CD4-positive, alpha-beta T cell (primary cell): ENCODE data around the gene MYLK4. TPM values are rescaled to one million over a fixed set of nuclear protein-coding genes. Genes with fewer than 3 reads are reported as not detected.

ENCODE experiments used
- ATAC-seq: fragments of 200-7000 bp; cut with Tn5 transposase; one replicate; pipeline ENCODE4 v1.10.0; 2022; ENCODE audit warnings: mild to moderate bottlenecking; ENCODE audit not compliant: poor library complexity
- CTCF ChIA-PET: fragments of 350-600 bp; sonication (Branson Sonifier 250); formaldehyde crosslinking; loops from one replicate; lab custom pipeline; 2021; ENCODE audit warnings: antibody characterized with exemption, inconsistent platforms; lab: Charles Lee
- POLR2A ChIA-PET: fragments of 350-600 bp; sonication (Branson Sonifier 250); formaldehyde crosslinking; loops from one replicate; lab custom pipeline; 2021; ENCODE audit warnings: antibody characterized with exemption, inconsistent platforms; lab: Charles Lee
- DNase-seq, 14 experiments: peaks; one replicate each; pipeline ENCODE4 v3.0.0-alpha.2; 2013 to 2020; ENCODE audit warnings: mixed read lengths in 2 of 14
- H3K27ac ChIP-seq, 2 donors: one replicate each; pipeline versions ENCODE4 v1.5.1 to v1.7.0; 2013; ENCODE audit warnings: low read length in 2 of 2, low read depth in 1 of 2, mild to moderate bottlenecking in 1 of 2
- H3K27me3 ChIP-seq, 2 experiments: 1 replicate in 1 of 2; 2 replicates in 1 of 2; pipeline versions ENCODE4 v1.6.1 to v1.7.0; 2013; ENCODE audit warnings: low read length in 2 of 2, control low read depth in 1 of 2, mild to moderate bottlenecking in 1 of 2, moderate library complexity in 1 of 2; ENCODE audit not compliant: insufficient read depth in 2 of 2, control insufficient read depth in 1 of 2
- H3K36me3 ChIP-seq: one replicate; pipeline ENCODE4 v1.6.1; 2013; ENCODE audit warnings: low read length, control low read depth; ENCODE audit not compliant: insufficient read depth
- H3K4me1 ChIP-seq: one replicate; pipeline ENCODE4 v1.6.1; 2013; ENCODE audit warnings: low read length, control low read depth; ENCODE audit not compliant: insufficient read depth
- H3K4me3 ChIP-seq: one replicate; pipeline ENCODE4 v1.5.1; 2013; ENCODE audit warnings: mild to moderate bottlenecking, low read length, moderate library complexity
- H3K9me3 ChIP-seq, 2 experiments: 1 replicate in 1 of 2; 2 replicates in 1 of 2; pipeline versions ENCODE4 v1.6.1 to v1.7.0; 2013; ENCODE audit warnings: low read length in 2 of 2, mild to moderate bottlenecking in 2 of 2, control low read depth in 1 of 2, moderate library complexity in 1 of 2; ENCODE audit not compliant: control insufficient read depth in 1 of 2, insufficient read depth in 1 of 2
- H3K27ac Mint-ChIP-seq: one replicate; pipeline ENCODE4 v1.8.0; 2020; ENCODE audit warnings: mixed read lengths
- H3K27me3 Mint-ChIP-seq: one replicate; pipeline ENCODE4 v1.8.0; 2021; ENCODE audit warnings: mixed read lengths
- H3K36me3 Mint-ChIP-seq: one replicate; pipeline ENCODE4 v1.8.0; 2021; ENCODE audit warnings: low read depth, mixed read lengths
- H3K4me1 Mint-ChIP-seq: one replicate; pipeline ENCODE4 v1.8.0; 2021; ENCODE audit warnings: low read depth, mixed read lengths
- H3K4me3 Mint-ChIP-seq: one replicate; pipeline ENCODE4 v1.8.0; 2020; ENCODE audit warnings: mild to moderate bottlenecking, mixed read lengths
- H3K9me3 Mint-ChIP-seq: one replicate; pipeline ENCODE4 v1.8.0; 2020; ENCODE audit warnings: mixed read lengths
- intact Hi-C, 2 experiments: fragments of 100-400 bp; cut with DNase I in 1 of 2; cut with micrococcal nuclease in 1 of 2; formaldehyde crosslinking; loops; one replicate each; pipeline versions ENCODE4 v1.15.1 to v1.9.0; 2023 to 2025; cut with DNase I, micrococcal nuclease
- total RNA-seq, 174 experiments: library from RNA in 2 of 174; stranded (reverse) in 2 of 174; gene quantifications; one replicate each; pipeline ENCODE4 v1.2.3 and lab custom pipeline; 2021 to 2026
- TF ChIP-seq, protein P1 (sequence below): fragments of 200-600 bp; IDR thresholded peaks from one replicate; pipeline ENCODE4 v1.8.0; 2022; ENCODE audit warnings: antibody characterized with exemption, mild to moderate bottlenecking

The MYLK4 gene
- total RNA-seq, 2 experiments from 2014 or later: 1.6 to 2.0 TPM

DNA sequence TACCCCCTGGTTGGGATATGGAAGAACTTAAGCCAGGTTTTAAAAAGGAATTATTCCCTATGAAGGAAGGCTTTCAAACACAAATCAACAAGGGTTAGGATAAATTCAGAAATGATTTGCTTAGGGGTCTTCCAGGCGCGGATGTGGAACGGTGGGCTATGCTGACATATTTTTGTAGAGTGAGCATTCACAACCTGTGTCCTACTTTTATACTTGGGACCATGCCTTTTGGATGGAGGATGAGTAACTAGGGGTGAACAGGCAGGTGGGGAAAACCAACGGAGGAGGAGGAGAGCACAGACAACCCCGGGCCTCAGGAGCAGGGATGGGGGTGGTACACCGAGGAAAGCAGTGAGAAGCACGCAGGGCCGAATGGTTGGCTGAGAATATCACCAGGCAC lies 5.9 kb downstream of the MYLK4 start:
- H3K9me3 ChIP-seq: no peaks in the 10 kb centered on the region
- Mint-ChIP-seq H3K36me3 (no peaks in the 10 kb centered on the region), H3K27me3 (no peaks in the 10 kb centered on the region), H3K9me3 (no peaks in the 10 kb centered on the region), H3K4me1 (peaks cover 1% of the 10 kb centered on the region), H3K4me3 (no peak overlapping the region), H3K27ac (no peak overlapping the region)
- ChIA-PET CTCF (no interaction called here), POLR2A (no interaction called here)
- TF ChIP-seq, protein P1, sequence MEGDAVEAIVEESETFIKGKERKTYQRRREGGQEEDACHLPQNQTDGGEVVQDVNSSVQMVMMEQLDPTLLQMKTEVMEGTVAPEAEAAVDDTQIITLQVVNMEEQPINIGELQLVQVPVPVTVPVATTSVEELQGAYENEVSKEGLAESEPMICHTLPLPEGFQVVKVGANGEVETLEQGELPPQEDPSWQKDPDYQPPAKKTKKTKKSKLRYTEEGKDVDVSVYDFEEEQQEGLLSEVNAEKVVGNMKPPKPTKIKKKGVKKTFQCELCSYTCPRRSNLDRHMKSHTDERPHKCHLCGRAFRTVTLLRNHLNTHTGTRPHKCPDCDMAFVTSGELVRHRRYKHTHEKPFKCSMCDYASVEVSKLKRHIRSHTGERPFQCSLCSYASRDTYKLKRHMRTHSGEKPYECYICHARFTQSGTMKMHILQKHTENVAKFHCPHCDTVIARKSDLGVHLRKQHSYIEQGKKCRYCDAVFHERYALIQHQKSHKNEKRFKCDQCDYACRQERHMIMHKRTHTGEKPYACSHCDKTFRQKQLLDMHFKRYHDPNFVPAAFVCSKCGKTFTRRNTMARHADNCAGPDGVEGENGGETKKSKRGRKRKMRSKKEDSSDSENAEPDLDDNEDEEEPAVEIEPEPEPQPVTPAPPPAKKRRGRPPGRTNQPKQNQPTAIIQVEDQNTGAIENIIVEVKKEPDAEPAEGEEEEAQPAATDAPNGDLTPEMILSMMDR: no peak
- no peaks in the 10 kb centered on the region for H3K36me3 ChIP-seq
- H3K4me3 ChIP-seq: no peak overlapping the region
- ATAC-seq (no peak), DNase-seq (no peak)
- H3K27me3 ChIP-seq: no peaks in the 10 kb centered on the region
- no peaks in the 10 kb centered on the region for H3K4me1 ChIP-seq
- no peak overlapping the region for H3K27ac ChIP-seq
- intact Hi-C loops: no loop called here

- no peak for ATAC-seq
- Histone ChIP-seq H3K27ac (no peak overlapping the region), H3K4me1 (no peaks in the 10 kb centered on the region), H3K36me3 (no peaks in the 10 kb centered on the region), H3K27me3 (no peaks in the 10 kb centered on the region), H3K9me3 (no peaks in the 10 kb centered on the region), H3K4me3 (no peak overlapping the region)
- H3K4me1 Mint-ChIP-seq: no peaks in the 10 kb centered on the region
- H3K9me3 Mint-ChIP-seq: no peaks in the 10 kb centered on the region
- no peak for DNase-seq
- H3K4me3 Mint-ChIP-seq: no peak overlapping the region
- ChIA-PET CTCF (no interaction called here), POLR2A (no interaction called here)
- H3K27me3 Mint-ChIP-seq: no peaks in the 10 kb centered on the region
- no peak overlapping the region for H3K27ac Mint-ChIP-seq
- TF ChIP-seq, protein P1: no peak
- intact Hi-C loops: no loop called here
- no peaks in the 10 kb centered on the region for H3K36me3 Mint-ChIP-seq
Measured at GRCh38 chr6:2744209-2744771, 6.4 kb downstream of the MYLK4 start.

- Mint-ChIP-seq H3K4me3 (no peak overlapping the region), H3K27me3 (no peaks in the 10 kb centered on the region), H3K4me1 (no peaks in the 10 kb centered on the region), H3K36me3 (no peaks in the 10 kb centered on the region), H3K9me3 (no peaks in the 10 kb centered on the region), H3K27ac (no peak overlapping the region)
- DNase-seq: no peak
- H3K36me3 ChIP-seq: no peaks in the 10 kb centered on the region
- H3K27me3 ChIP-seq: no peaks in the 10 kb centered on the region
- H3K27ac ChIP-seq: no peak overlapping the region
- no peaks in the 10 kb centered on the region for H3K9me3 ChIP-seq
- TF ChIP-seq, protein P1: no peak
- intact Hi-C loops: no loop called here
- H3K4me1 ChIP-seq: no peaks in the 10 kb centered on the region
- no peak for ATAC-seq
- CTCF ChIA-PET: no interaction called here
- H3K4me3 ChIP-seq: no peak overlapping the region
- POLR2A ChIA-PET: no interaction called here
Measured at GRCh38 chr6:2743280-2744208, 7.2 kb downstream of the MYLK4 start.
